Activated gamma-delta T cell treated with Interleukin-2 at 50 U/mL for 16 hours (primary cell): ENCODE results near the gene CCNE1.
"Not testable (repeated sequence)": the region's sequence is repeated elsewhere in the genome, so short reads cannot be mapped to it uniquely, and the experiment has no call there.

Experiments
- DNase-seq: peaks from one replicate; pipeline ENCODE4 v3.0.0-alpha.2; 2020

Gene CCNE1

GRCh38 chr19:29789007-29789406 is 22.8 kb upstream of the CCNE1 start:
- no peak for DNase-seq

DNA sequence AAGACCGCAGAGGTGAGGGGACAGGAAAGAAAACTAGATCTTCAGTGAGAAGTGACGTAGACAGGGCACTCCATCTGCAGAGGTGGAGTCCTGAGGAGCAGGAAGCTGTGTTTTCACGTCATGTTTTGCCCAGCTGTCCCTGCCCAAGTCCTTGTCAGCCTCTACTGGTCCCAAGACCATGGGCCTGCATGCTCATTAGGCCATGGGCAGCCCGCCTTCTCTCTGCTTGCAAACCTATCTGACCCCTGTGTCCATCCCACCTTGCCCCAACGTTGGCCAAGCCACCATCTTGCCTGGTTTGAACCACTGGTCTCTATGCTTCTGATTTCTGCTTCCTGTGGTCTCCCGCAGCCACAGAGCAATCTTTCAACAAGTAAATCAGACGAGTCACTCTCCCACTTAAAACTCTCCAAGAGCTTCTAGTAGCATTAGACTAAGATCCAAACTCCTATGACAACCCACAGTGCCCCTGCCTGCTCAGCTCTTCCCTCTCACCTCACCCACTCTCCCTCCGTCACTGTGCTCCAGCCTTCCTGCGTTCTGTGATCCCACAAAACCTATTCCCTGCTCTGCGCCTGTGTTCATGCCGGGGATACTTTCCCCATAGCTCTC is 18.6 kb upstream of the CCNE1 start:
- no peak for DNase-seq

DNA sequence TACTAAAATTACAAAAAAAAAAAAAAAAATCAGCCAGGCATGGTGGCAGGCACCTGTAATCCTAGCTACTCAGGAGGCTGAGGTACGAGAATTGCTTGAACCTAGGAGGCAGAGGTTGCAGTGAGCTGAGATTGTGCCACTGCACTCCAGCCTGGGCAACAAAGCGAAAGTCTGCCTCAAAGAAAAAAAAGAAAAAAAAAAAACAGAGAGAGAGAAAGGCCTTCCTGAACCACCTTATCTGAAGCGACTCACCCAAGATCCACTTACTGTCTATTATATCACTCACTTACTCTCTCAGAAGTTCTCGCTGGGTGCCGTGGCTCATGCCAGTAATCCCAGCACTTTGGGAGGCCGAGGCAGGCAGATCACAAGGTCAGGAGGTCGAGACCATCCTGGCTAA is 17.3 kb upstream of the CCNE1 start:
- not testable (repeated sequence) for DNase-seq

GRCh38 chr19:29795461-29796172 is 16.2 kb upstream of the CCNE1 start:
- no peak for DNase-seq

- no peak for DNase-seq
Measured at GRCh38 chr19:29796173-29796573, 15.6 kb upstream of the CCNE1 start.

- no peak for DNase-seq
Measured at GRCh38 chr19:29798774-29799497, 12.9 kb upstream of the CCNE1 start.

DNA sequence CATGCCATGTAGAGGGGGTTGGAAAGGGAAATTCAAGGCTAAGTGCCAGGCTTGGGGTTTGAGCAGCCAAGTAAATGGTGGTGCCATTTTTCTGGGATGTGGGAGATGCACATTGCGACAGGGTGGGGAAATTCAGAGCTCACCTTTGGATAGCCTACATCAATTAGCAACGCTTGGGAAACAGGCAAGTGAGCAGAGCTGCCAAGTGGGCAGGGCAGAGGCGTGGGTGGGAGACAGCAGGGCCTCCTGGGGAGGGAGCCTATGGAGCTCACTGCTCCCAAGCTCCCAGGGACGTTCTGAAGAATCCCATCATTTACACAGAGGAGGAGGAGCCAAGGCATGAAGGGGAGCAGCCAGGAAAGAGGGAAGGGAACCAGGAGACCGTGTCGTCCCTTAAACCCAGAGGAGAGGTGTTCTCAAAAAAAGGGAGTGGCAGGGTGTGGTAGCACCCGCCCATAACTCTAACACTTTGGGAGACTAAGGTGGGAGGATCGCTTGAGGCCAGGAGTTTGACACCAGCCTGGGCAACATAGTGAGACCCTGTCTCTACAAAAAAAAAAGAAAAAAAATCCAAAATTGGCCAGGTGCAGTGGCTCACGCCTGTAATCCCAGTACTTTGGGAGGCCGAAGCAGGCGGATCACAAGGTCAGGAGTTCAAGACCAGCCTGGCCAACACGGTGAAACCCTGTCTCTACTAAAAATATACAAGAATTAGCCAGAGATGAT is 11.5 kb upstream of the CCNE1 start:
- no peak for DNase-seq

GRCh38 chr19:29803951-29804350 is 7.8 kb upstream of the CCNE1 start:
- not testable (repeated sequence) for DNase-seq

DNA sequence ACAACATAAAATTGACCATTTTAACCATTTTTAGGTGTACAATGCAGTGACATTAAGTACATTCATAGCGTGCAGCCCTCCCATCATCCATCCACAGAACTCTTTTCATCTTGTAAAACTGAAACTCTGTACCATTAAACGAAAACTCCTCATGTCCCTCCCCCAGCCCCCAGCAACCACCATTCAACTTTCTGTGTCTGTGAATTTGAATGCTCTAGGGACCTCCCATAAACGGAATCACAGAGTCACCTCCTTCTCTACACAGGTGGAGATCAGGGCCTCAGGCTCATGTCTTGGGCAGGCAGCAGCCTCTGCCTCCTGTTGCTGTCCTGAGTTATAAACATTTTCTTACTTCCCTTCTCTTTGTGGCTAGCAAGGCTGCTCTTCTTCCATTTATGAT is 7.3 kb upstream of the CCNE1 start:
- DNase-seq = no peak

DNA sequence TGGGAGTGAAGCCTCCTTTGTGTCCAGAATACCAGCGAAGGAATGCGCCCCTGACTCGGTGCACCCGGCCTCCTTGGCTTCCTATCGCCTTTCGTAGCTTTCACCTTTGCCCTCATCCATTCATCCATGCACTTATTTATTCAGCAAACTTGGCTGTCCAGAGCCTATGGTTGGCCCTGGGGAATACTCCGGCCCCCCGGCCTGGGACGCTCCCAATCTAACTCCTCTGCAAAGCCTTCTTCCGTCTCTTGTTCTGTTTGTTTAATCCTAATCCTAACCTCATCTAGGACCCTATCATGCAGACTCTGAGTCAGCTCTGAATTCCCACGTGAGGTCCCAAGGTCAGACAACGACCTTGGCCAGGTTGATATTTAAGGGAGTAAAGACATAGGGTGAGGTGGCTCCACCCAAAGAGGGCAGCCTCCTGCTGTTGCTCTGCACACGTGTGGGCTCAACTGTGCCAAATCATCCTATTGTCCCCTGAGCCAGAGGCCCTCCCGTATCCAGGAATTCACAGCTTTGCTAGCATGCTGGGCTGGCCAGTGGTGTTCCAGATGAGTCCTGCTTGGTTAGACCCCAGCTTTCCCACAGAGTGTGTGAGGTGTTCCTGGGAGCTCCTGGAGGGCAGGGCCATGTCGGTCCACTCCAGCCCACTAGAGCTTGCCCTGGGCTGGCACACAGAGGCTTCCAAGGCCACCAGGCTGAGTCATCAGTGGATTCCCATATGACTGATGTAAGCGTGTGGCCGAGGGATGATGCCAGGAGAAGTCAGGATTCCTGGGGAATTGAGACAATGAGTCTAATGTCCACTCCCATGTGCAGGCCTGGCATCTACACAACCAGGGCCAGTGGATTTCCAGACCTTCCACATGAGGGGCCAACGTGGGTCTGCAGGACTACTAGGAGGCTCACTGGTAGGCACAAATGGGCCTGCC is 6.5 kb upstream of the CCNE1 start:
- no peak for DNase-seq

- DNase-seq = no peak
Measured at GRCh38 chr19:29806098-29806866, 5.5 kb upstream of the CCNE1 start.

DNA sequence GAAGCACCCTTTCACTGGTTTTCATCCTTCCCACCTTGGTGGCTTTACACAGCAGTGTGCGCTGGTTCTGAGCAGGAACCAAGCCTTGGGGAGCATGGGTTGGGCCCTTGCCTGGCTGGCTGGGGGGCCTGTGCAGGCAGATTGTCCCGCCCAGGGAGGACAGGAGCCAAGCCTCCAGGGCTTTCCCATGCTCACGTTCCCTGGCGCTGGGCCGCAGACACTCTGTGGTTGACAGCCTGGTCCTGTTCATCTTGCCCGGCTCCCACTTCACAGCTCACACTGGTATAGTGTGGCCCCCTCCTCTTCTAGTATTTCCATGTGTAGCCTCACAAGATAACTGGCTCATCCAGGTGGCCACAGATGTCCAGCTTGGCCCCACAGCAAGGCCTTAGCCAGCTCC is 4.6 kb upstream of the CCNE1 start:
- DNase-seq = no peak

DNA sequence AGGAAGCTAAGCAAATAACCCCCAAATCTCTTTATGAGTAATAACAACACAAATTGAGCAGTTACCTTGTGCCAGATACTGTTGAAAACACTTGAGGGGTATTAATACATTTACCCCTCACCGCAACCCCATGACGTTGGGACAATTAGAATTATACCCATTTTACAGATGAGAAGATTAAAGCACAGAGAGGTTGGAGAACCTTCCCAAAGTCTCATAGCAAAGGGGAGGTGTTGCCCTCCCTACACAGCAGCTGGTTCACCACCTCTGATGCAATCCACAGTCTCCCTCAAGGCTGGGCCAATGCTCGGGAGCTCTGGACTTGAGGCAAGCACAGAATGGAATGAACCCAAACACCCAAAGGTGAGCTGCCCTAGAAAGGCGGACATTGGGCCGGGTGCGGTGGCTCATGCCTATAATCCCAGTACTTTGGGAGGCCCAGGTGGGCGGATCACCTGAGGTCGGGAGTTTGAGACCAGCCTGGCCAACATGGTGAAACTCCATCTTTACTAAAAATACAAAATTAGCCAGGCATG is 3.9 kb upstream of the CCNE1 start:
- no peak for DNase-seq

DNA sequence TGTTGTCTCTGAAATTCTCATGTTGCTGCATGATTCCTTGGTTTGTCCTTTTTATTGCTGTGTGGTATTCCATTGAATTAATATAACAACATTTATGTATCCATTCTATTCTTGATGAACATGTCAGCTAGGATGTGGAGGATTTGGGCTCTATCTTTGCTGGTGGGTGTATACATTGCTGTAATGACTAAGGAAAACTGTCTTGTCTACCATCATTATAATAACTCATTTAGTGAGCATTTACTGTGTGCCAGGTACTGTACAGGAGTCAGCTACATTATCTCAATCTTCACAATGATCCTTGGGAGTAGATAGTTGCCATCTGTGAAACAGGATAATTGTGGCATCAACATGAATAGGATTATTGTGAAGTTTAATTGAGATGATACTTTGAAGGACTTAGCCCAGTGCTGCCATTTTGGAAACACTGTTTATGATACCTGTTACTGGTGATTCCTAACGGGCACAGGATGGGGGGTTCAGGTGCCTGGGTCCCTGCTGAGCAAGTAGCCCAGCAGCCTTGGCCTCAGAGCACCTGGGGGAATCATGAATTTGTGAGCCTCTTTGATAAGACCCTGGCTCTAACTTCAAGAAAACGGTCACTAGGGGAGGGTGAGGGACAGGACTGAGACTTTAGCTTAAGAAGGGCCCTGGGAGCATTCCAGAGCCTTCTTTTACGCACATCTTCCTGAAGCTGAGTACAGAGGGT is 1.8 kb upstream of the CCNE1 start:
- DNase-seq = no peak

GRCh38 chr19:29810504-29810871 is 1.3 kb upstream of the CCNE1 start:
- DNase-seq = no peak

GRCh38 chr19:29812080-29812880 is 489 bp downstream of the CCNE1 start:
- DNase-seq = no peak

GRCh38 chr19:29812881-29813275 is 1.1 kb downstream of the CCNE1 start:
- DNase-seq = no peak

GRCh38 chr19:29813642-29814041 is 1.9 kb downstream of the CCNE1 start:
- DNase-seq = no peak

GRCh38 chr19:29815231-29815630 is 3.4 kb downstream of the CCNE1 start:
- no peak for DNase-seq

DNA sequence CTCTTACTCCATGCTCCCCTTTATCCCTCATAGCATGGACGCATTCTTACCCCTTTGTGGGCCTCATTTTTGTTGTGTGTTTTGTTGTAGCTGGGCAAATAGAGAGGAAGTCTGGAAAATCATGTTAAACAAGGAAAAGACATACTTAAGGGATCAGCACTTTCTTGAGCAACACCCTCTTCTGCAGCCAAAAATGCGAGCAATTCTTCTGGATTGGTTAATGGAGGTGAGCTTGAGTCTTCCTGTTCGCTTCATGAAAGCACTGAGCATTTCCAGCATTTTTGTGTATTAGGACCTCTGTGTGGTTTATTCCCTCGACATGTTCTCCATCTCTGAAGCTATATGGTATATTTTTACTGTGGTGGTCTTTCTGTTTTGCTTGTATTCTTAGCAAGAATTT is 5.5 kb downstream of the CCNE1 start:
- no peak for DNase-seq
